HG03097 (cell line): ENCODE measurements around the gene CREB3L2.
"Not testable (repeated sequence)": the region's sequence is repeated elsewhere in the genome, so short reads cannot be mapped to it uniquely, and the experiment has no call there.

Experiments
- ATAC-seq: cut with Tn5 transposase; IDR thresholded peaks from one replicate; pipeline ENCODE4 v1.9.1; 2021; ENCODE audit not compliant: unreplicated experiment, low FRiP score

The CREB3L2 gene

GRCh38 chr7:137975768-137976167 is 26.1 kb downstream of the CREB3L2 start:
- no peak for ATAC-seq

GRCh38 chr7:137975221-137975620 is 26.7 kb downstream of the CREB3L2 start:
- ATAC-seq = no peak

- ATAC-seq = no peak
These were observed 27.1 kb downstream of the CREB3L2 start for GRCh38 chr7:137974766-137975165.

- no peak for ATAC-seq
These were observed 31.5 kb downstream of the CREB3L2 start for GRCh38 chr7:137970253-137970975.

- no peak for ATAC-seq
These were observed 32.1 kb downstream of the CREB3L2 start for GRCh38 chr7:137969828-137970227.

GRCh38 chr7:137968890-137969289 is 33.0 kb downstream of the CREB3L2 start:
- no peak for ATAC-seq

GRCh38 chr7:137968339-137968738 is 33.5 kb downstream of the CREB3L2 start:
- ATAC-seq = not testable (repeated sequence)

- ATAC-seq = no peak
These were observed 34.5 kb downstream of the CREB3L2 start for GRCh38 chr7:137967143-137968018.

GRCh38 chr7:137966641-137967142 is 35.2 kb downstream of the CREB3L2 start:
- no peak for ATAC-seq

- no peak for ATAC-seq
These were observed 35.8 kb downstream of the CREB3L2 start for GRCh38 chr7:137965942-137966640.

GRCh38 chr7:137964824-137965545 is 36.9 kb downstream of the CREB3L2 start:
- ATAC-seq = no peak

- ATAC-seq = no peak
These were observed 38.9 kb downstream of the CREB3L2 start for GRCh38 chr7:137962875-137963507.

- no peak for ATAC-seq
These were observed 39.4 kb downstream of the CREB3L2 start for GRCh38 chr7:137962491-137962874.

- no peak for ATAC-seq
These were observed 40.4 kb downstream of the CREB3L2 start for GRCh38 chr7:137961200-137962177.

- no peak for ATAC-seq
These were observed 41.9 kb downstream of the CREB3L2 start for GRCh38 chr7:137960020-137960419.

- no peak for ATAC-seq
These were observed 43.1 kb downstream of the CREB3L2 start for GRCh38 chr7:137958470-137959431.

- ATAC-seq = no peak
These were observed 44.0 kb downstream of the CREB3L2 start for GRCh38 chr7:137957887-137958286.

GRCh38 chr7:137956591-137956990 is 45.3 kb downstream of the CREB3L2 start:
- ATAC-seq = no peak
